ENCODE measurements around the gene CORIN.
"Not testable (repeated sequence)": the region's sequence is repeated elsewhere in the genome, so short reads cannot be mapped to it uniquely, and the experiment has no call there.

The CORIN gene

GRCh38 chr4:47763279-47763678 is 74.6 kb downstream of the CORIN start:
- DNase-seq, result no peak

GRCh38 chr4:47762376-47763266 is 75.2 kb downstream of the CORIN start:
- no peak for DNase-seq

- not testable (repeated sequence) for DNase-seq
Measured at GRCh38 chr4:47753316-47753715, 84.6 kb downstream of the CORIN start.

- no peak for DNase-seq
Measured at GRCh38 chr4:47752214-47752613, 85.7 kb downstream of the CORIN start.

- no peak for DNase-seq
Measured at GRCh38 chr4:47750788-47751187, 87.1 kb downstream of the CORIN start.

- DNase-seq, result no peak
Measured at GRCh38 chr4:47749858-47750257, 88.0 kb downstream of the CORIN start.

GRCh38 chr4:47749060-47749459 is 88.8 kb downstream of the CORIN start:
- no peak for DNase-seq

- no peak for DNase-seq
Measured at GRCh38 chr4:47747846-47748494, 89.9 kb downstream of the CORIN start.

GRCh38 chr4:47747211-47747610 is 90.7 kb downstream of the CORIN start:
- DNase-seq, result no peak

GRCh38 chr4:47746122-47746521 is 91.7 kb downstream of the CORIN start:
- no peak for DNase-seq

GRCh38 chr4:47744843-47745382 is 93.0 kb downstream of the CORIN start:
- DNase-seq, result no peak

GRCh38 chr4:47744253-47744652 is 93.6 kb downstream of the CORIN start:
- DNase-seq, result no peak

GRCh38 chr4:47741200-47741599 is 96.7 kb downstream of the CORIN start:
- no peak for DNase-seq

GRCh38 chr4:47737326-47737725 is 100.5 kb downstream of the CORIN start:
- no peak for DNase-seq

GRCh38 chr4:47736555-47736954 is 101.3 kb downstream of the CORIN start:
- no peak for DNase-seq

GRCh38 chr4:47736146-47736545 is 101.7 kb downstream of the CORIN start:
- no peak for DNase-seq

GRCh38 chr4:47733302-47734175 is 104.3 kb downstream of the CORIN start:
- DNase-seq, result no peak

GRCh38 chr4:47731182-47731581 is 106.7 kb downstream of the CORIN start:
- no peak for DNase-seq

GRCh38 chr4:47729131-47729680 is 108.7 kb downstream of the CORIN start:
- no peak for DNase-seq

- DNase-seq, result no peak
Measured at GRCh38 chr4:47721892-47722575, 115.8 kb downstream of the CORIN start.

GRCh38 chr4:47721485-47721884 is 116.4 kb downstream of the CORIN start:
- no peak for DNase-seq

GRCh38 chr4:47720787-47721186 is 117.1 kb downstream of the CORIN start:
- no peak for DNase-seq
